Smooth muscle cell (in vitro differentiated cells): Measurements from ENCODE around the gene SORL1. TPM values are rescaled to one million over a fixed set of nuclear protein-coding genes. Genes with fewer than 3 reads are reported as not detected.

ENCODE experiments used
- DNase-seq: peaks from one replicate; lab custom pipeline; 2025; ENCODE audit not compliant: unreplicated experiment; lab: John Stamatoyannopoulos, UW
- H2AFZ ChIP-seq: fragments of 200-600 bp; sonication (generic); 2 replicates; pipeline ENCODE4 v1.6.0; 2016; ENCODE audit warnings: antibody characterized with exemption, low read depth, mild to moderate bottlenecking
- H3F3A ChIP-seq: fragments of 200-600 bp; sonication (generic); 2 replicates; pipeline ENCODE4 v1.6.0; 2017; ENCODE audit warnings: antibody characterized with exemption, low read depth
- H3K27ac ChIP-seq: fragments of 200-600 bp; sonication (generic); 2 replicates; pipeline ENCODE4 v1.5.1; 2016; ENCODE audit warnings: low read depth, mild to moderate bottlenecking
- H3K27me3 ChIP-seq: fragments of 200-600 bp; sonication (generic); 2 replicates; pipeline ENCODE4 v1.6.1; 2016; ENCODE audit warnings: low read depth, mild to moderate bottlenecking
- H3K36me3 ChIP-seq: fragments of 200-600 bp; sonication (generic); 2 replicates; pipeline ENCODE4 v1.5.1; 2016; ENCODE audit warnings: low read depth
- H3K4me1 ChIP-seq: fragments of 200-600 bp; sonication (generic); 2 replicates; pipeline ENCODE4 v1.5.1; 2016; ENCODE audit warnings: low read depth
- H3K4me2 ChIP-seq: fragments of 200-600 bp; sonication (generic); 2 replicates; pipeline ENCODE4 v1.6.0; 2016; ENCODE audit warnings: mild to moderate bottlenecking
- H3K4me3 ChIP-seq: fragments of 200-600 bp; sonication (generic); 2 replicates; pipeline ENCODE4 v1.5.1; 2016; ENCODE audit warnings: mild to moderate bottlenecking
- H3K79me2 ChIP-seq: fragments of 200-600 bp; sonication (generic); 2 replicates; pipeline ENCODE4 v1.6.0; 2016; ENCODE audit warnings: low read depth, mild to moderate bottlenecking
- H3K9ac ChIP-seq: fragments of 200-600 bp; sonication (generic); 2 replicates; pipeline ENCODE4 v1.6.0; 2016; ENCODE audit warnings: low read depth
- H3K9me3 ChIP-seq: fragments of 200-600 bp; sonication (generic); replicated peaks from 2 replicates; pipeline ENCODE4 v1.5.1; 2016; ENCODE audit warnings: low read depth
- H4K20me1 ChIP-seq: fragments of 200-600 bp; sonication (generic); 2 replicates; pipeline ENCODE4 v1.6.0; 2016; ENCODE audit warnings: low read depth
- WGBS: methylation state at CpG from one replicate; pipeline ENCODE4 v1.1.7; 2016; ENCODE audit warnings: low lambda C conversion rate; 5-methylcytosine and 5-hydroxymethylcytosine counted together
- polyA plus RNA-seq: library from polyadenylated mRNA; unstranded; fragments of >200 nt; fragmentation: Nextera tagmentation; extraction: Ambion mirVana; gene quantifications from 2 replicates; pipeline ENCODE4 v1.2.1, GENCODE V29; 2016
- total RNA-seq: library from RNA; depleted of rRNA; stranded (reverse); fragments of >200 nt; gene quantifications from 2 replicates; pipeline ENCODE4 v1.2.3, GENCODE V29; 2014
- TF ChIP-seq, protein P1 (sequence below): fragments of 200-600 bp; sonication (generic); IDR thresholded peaks from 2 replicates; pipeline ENCODE4 v1.5.1; 2017; ENCODE audit warnings: borderline replicate concordance, mild to moderate bottlenecking, antibody characterized with exemption; ENCODE audit not compliant: insufficient read depth, poor library complexity, severe bottlenecking

The SORL1 gene
- total and polyA plus RNA-seq, 2 experiments from 2014 or later = 1.2 to 5.8 TPM

DNA sequence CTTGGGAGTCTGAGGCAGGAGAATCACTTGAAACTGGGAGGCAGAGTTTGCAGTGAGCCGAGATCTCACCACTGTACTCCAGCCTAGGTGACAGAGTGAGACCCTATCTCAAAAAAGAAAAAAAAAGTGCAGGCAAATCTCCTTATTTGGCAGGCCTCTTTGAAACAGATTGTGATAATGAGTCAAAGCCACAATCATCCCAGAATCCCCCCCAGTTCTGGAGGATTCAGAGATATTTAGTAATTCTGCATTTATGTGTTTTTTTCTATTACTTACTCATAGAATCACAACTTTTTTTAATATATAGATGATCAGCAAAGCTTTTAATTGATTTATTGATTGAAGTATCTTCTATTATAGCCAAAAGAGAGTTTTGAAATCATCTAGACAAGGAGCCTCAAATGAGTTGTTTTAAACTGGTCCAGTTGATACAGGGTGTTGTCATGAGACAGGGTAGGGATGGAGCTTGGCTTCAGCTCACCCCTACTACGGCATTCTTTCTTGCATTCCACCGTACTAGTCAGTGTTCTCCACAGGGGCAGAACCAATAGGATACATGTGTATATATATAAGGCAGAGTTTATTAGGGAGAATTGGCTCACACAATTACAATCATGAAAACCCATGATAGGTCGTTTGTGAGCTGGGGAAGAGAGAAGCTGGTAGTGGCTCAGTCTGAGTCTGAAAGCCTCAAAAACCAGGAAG is 39.3 kb upstream of the SORL1 start:
- Histone ChIP-seq H3F3A (no peaks in the 10 kb centered on the region), H3K27ac (no peak overlapping the region), H3K36me3 (no peaks in the 10 kb centered on the region), H3K4me2 (no peak overlapping the region), H3K4me3 (no peak overlapping the region), H3K4me1 (no peaks in the 10 kb centered on the region), H4K20me1 (no peaks in the 10 kb centered on the region), H3K9me3 (no peaks in the 10 kb centered on the region), H2AFZ (no peak overlapping the region), H3K27me3 (no peaks in the 10 kb centered on the region), H3K79me2 (no peaks in the 10 kb centered on the region), H3K9ac (no peak overlapping the region)
- DNase-seq = no peak
- TF ChIP-seq, protein P1, sequence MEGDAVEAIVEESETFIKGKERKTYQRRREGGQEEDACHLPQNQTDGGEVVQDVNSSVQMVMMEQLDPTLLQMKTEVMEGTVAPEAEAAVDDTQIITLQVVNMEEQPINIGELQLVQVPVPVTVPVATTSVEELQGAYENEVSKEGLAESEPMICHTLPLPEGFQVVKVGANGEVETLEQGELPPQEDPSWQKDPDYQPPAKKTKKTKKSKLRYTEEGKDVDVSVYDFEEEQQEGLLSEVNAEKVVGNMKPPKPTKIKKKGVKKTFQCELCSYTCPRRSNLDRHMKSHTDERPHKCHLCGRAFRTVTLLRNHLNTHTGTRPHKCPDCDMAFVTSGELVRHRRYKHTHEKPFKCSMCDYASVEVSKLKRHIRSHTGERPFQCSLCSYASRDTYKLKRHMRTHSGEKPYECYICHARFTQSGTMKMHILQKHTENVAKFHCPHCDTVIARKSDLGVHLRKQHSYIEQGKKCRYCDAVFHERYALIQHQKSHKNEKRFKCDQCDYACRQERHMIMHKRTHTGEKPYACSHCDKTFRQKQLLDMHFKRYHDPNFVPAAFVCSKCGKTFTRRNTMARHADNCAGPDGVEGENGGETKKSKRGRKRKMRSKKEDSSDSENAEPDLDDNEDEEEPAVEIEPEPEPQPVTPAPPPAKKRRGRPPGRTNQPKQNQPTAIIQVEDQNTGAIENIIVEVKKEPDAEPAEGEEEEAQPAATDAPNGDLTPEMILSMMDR = no peak
- 82% methylated on average over 4 of the region's 4 CpGs for WGBS

DNA sequence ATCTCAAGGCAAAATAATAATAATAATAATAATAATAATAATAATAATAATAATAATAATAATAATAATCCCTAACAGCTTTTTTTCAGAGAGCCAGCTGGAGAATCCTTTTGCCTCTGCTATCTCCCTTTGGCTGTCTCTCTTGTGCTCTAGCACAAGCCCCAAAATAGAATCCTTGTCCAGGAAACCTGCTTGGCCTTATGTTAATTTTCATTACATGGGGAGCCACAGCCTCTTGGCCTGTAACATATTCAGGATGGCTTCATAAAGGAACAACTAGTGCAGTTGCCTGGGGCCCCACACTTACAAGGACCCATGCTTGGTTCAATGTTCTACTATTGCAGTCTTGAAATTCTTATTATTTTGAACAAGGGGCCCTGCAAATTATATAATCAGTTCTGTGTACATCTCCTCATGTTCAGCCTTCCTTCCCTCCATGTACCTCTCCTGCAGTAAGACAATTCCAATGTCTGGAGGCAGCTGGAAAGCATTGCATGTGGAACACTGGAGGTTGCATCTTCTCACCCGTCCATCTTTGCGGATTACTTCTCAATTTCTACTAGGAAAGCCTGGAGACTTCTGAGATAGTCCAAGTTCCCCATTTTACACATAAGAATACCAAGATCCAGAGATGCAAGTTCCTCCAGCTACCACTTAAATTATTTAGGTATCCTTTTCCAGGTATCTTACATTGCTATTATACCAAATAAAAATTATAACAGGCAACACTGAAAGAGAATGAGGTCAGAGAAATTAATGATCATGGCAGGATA is 37.8 kb upstream of the SORL1 start:
- no peak for DNase-seq
- Histone ChIP-seq H3K9me3 (no peaks in the 10 kb centered on the region), H3K27ac (no peak overlapping the region), H3F3A (no peaks in the 10 kb centered on the region), H3K4me3 (no peak overlapping the region), H3K4me2 (no peak overlapping the region), H2AFZ (no peak overlapping the region), H3K4me1 (no peaks in the 10 kb centered on the region), H4K20me1 (no peaks in the 10 kb centered on the region), H3K79me2 (no peaks in the 10 kb centered on the region), H3K36me3 (no peaks in the 10 kb centered on the region), H3K27me3 (no peaks in the 10 kb centered on the region), H3K9ac (no peak overlapping the region)
- WGBS = 92% methylated on average over 2 of the region's 2 CpGs
- TF ChIP-seq, protein P1 = no peak

GRCh38 chr11:121415856-121416255 is 36.3 kb upstream of the SORL1 start:
- Histone ChIP-seq H3K4me3 (no peak overlapping the region), H3K79me2 (no peaks in the 10 kb centered on the region), H3F3A (no peaks in the 10 kb centered on the region), H3K9me3 (no peaks in the 10 kb centered on the region), H3K27me3 (no peaks in the 10 kb centered on the region), H2AFZ (no peak overlapping the region), H3K4me2 (no peak overlapping the region), H3K36me3 (no peaks in the 10 kb centered on the region), H3K4me1 (no peaks in the 10 kb centered on the region), H4K20me1 (no peaks in the 10 kb centered on the region), H3K9ac (no peak overlapping the region), H3K27ac (no peak overlapping the region)
- 0% methylated on average over 1 of the region's 1 CpG for WGBS
- no peak for DNase-seq
- TF ChIP-seq, protein P1 = no peak
